ENCODE measurements around the gene CEP72. TPM values are rescaled to one million over a fixed set of nuclear protein-coding genes. Genes with fewer than 3 reads are reported as not detected.

CEP72 gene
- total RNA-seq, 1 donor from 2014 or later = 5.2 TPM

DNA sequence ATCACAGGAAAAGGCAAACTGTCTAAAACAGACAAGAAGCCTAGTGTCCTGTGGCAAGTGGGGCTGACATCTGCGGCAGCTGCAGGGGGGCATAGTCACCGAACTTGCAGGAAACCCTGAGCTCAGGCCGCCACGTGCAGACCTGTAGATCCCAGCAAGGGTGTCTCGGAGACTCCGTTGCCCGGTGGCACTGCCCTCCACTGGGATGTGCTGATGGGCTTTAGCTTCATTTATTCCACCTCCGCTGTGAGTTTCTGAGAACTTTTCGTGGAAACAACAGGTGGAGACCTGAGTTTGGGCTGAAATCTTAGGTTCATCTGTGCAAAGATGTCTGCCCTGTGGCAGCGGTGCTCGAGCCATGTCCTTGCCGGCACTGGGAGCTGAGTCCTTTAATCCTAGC, 22.1 kb downstream of the CEP72 start:
- H3K4me3 ChIP-seq (ENCODE audit: low read length in 3 of 3) = no peak overlapping the region
- H3K27ac ChIP-seq (ENCODE audit: low read depth, low read length) = no peak overlapping the region
- peaks cover 15 to 21% (median 18%) of the 10 kb centered on the region in 3 donors for H3K36me3 ChIP-seq (ENCODE audit: control insufficient read depth in 3 of 3, insufficient read depth in 3 of 3, low read length in 3 of 3)
- H3K4me1 ChIP-seq (ENCODE audit: control insufficient read depth in 3 of 3, insufficient read depth in 3 of 3, low read length in 3 of 3) = no peaks in the 10 kb centered on the region
- no peaks in the 10 kb centered on the region for H3K27me3 ChIP-seq (ENCODE audit: control insufficient read depth in 3 of 3, insufficient read depth in 3 of 3, low read length in 3 of 3)
- H3K9ac ChIP-seq (ENCODE audit: low read depth in 1 of 3, low read length in 3 of 3) = no peak overlapping the region
- H3K9me3 ChIP-seq (ENCODE audit: control insufficient read depth in 3 of 3, low read length in 3 of 3) = no peaks in the 10 kb centered on the region

DNA sequence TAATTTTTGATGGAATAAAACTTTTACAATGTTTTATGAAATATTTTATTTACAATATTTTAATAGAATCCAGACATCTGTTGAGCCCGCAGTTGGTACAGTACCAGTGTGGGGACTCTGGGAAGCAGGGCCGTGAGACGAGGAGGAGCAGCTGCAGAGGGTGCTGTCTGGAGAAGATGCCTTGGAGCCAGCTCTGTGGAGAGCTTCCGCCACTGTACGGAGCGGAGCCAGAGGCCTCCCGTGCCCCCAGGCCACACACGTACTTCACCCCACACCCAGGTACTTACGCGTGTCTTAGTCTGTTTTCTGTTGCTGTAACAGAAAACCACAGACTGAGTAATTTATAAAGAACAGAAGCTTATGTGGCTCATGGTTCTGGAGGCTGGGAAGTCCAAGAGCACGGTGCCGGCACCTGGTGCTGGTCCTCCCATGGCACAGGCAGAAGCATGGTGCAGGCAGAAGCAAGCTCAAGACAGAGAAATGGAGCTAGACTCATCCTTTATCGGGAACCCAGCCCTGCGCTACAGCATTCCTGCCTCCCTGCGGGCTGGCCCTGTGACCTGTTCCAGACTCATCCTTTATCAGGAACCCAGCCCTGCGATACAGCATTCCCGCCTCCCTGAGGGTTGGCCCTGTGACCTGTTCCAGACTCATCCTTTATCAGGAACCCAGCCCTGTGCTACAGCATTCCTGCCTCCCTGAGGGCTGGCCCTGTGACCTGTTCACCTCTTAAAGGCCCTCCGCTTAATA, 23.3 kb downstream of the CEP72 start:
- Histone ChIP-seq H3K27me3 (ENCODE audit: control insufficient read depth in 3 of 3, insufficient read depth in 3 of 3, low read length in 3 of 3) (no peaks in the 10 kb centered on the region), H3K4me1 (ENCODE audit: control insufficient read depth in 3 of 3, insufficient read depth in 3 of 3, low read length in 3 of 3) (no peaks in the 10 kb centered on the region), H3K9me3 (ENCODE audit: control insufficient read depth in 3 of 3, low read length in 3 of 3) (no peaks in the 10 kb centered on the region), H3K27ac (ENCODE audit: low read depth, low read length) (no peak overlapping the region), H3K36me3 (ENCODE audit: control insufficient read depth in 3 of 3, insufficient read depth in 3 of 3, low read length in 3 of 3) (peaks cover 17 to 24% (median 24%) of the 10 kb centered on the region in 3 donors), H3K4me3 (ENCODE audit: low read length in 3 of 3) (no peak overlapping the region), H3K9ac (ENCODE audit: low read depth in 1 of 3, low read length in 3 of 3) (no peak overlapping the region)

DNA sequence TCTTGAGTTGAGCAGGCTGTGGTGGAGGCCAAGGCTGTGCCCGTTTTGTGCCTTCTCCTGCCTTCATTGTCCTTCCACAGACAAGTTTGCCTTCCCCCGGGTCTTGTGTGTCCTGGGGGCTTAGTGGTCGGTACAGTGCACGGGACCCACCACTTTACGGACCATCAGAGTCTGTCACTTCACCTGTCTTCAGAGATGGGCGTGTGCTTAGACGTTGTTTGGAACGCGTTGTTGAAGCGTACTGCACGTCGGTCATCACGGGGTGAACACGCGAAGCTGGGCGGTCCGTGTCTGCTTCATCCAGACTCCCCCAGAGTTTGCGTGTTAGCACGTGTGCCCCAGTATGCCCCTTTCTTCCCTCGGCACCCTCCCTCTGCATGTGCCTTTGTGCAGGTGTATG, 24.8 kb downstream of the CEP72 start:
- H3K36me3 ChIP-seq (ENCODE audit: control insufficient read depth in 3 of 3, insufficient read depth in 3 of 3, low read length in 3 of 3) = peaks cover 24 to 26% (median 24%) of the 10 kb centered on the region in 3 donors
- no peaks in the 10 kb centered on the region for H3K4me1 ChIP-seq (ENCODE audit: control insufficient read depth in 3 of 3, insufficient read depth in 3 of 3, low read length in 3 of 3)
- H3K27ac ChIP-seq (ENCODE audit: low read depth, low read length) = no peak overlapping the region
- no peak overlapping the region for H3K4me3 ChIP-seq (ENCODE audit: low read length in 3 of 3)
- no peaks in the 10 kb centered on the region for H3K9me3 ChIP-seq (ENCODE audit: control insufficient read depth in 3 of 3, low read length in 3 of 3)
- no peak overlapping the region for H3K9ac ChIP-seq (ENCODE audit: low read depth in 1 of 3, low read length in 3 of 3)
- no peaks in the 10 kb centered on the region for H3K27me3 ChIP-seq (ENCODE audit: control insufficient read depth in 3 of 3, insufficient read depth in 3 of 3, low read length in 3 of 3)

DNA sequence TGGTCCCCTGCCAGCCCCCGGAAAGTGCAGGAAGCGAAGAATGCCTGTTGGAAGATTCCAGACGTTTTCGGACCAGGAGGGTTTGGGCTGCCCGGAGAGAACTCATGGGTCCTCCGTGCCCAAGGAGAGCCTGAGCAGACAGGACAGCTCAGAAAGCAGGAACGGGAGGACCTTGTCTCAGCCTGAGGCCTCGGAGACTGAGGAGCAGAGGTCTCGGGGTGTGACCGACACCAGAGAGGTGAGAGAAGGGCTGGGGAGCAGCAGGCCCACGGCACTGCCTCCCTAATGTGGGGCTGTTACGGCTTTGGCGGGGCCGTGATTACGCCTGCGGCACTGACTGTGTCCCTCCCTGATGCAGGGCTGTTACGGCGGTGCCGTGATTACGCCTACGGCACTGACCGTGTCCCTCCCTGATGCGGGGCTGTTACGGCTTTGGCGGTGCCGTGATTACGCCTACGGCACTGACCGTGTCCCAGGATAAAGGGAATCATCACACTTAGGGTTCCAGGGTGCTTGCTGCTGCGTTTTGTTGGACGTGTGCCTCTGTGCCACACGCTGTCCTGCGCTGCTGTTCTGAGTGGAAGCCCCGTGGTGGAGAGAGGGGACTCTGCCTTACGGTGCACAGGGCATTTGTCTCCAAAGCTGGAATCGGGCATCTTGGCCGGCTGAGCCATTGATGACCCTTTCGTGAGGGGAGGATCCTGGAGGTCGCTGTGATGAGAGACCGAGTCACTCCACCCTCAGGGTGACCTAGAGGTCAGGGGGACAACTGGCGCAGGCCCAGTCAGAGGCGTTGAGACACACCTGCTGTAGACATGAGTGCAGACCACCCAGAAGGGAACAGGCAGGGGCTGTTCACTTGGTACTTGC, 25.7 kb downstream of the CEP72 start:
- Histone ChIP-seq H3K4me3 (ENCODE audit: low read length in 3 of 3) (no peak overlapping the region), H3K4me1 (ENCODE audit: control insufficient read depth in 3 of 3, insufficient read depth in 3 of 3, low read length in 3 of 3) (no peaks in the 10 kb centered on the region), H3K27me3 (ENCODE audit: control insufficient read depth in 3 of 3, insufficient read depth in 3 of 3, low read length in 3 of 3) (no peaks in the 10 kb centered on the region), H3K36me3 (ENCODE audit: control insufficient read depth in 3 of 3, insufficient read depth in 3 of 3, low read length in 3 of 3) (peaks cover 24 to 26% (median 24%) of the 10 kb centered on the region in 3 donors), H3K27ac (ENCODE audit: low read depth, low read length) (no peak overlapping the region), H3K9ac (ENCODE audit: low read depth in 1 of 3, low read length in 3 of 3) (no peak overlapping the region), H3K9me3 (ENCODE audit: control insufficient read depth in 3 of 3, low read length in 3 of 3) (no peaks in the 10 kb centered on the region)

DNA sequence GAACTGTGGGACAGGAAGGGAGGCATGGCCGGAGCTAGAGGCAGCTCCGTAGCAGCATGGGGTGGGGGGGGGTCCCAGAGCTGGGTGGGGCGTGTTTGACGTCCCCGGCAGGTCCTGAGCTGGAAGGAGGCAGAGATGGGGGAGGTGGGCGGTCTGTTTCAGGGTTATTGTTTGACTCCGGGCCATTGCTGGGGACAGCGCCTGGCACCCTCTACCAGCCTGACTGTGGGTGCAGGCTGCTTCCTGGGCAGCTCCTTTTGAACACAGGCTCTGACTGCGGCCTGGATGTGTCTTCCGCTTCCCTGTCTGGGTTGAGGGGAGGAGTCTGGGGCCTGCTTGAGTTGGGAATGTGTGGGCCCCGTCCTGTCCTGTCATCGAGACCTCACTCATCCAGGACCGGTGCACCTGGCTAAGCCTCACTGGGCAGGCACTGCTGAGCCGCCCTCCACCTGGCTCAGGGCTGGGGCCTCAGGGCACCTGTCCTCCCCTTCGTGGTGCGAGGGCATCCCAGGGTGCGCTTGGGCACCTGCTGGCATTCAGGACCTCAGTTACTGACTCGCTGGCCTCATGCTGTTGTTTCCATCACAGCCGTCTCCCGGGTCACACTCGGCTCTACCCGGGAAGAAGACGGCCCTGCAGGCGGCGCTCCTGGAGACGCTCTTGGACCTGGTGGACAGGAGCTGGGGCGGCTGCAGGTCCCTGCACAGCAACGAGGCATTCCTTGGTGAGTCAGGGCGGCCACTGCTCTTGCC, 26.5 kb downstream of the CEP72 start:
- H3K27me3 ChIP-seq (ENCODE audit: control insufficient read depth in 3 of 3, insufficient read depth in 3 of 3, low read length in 3 of 3) = no peaks in the 10 kb centered on the region
- no peaks in the 10 kb centered on the region for H3K9me3 ChIP-seq (ENCODE audit: control insufficient read depth in 3 of 3, low read length in 3 of 3)
- no peak overlapping the region for H3K27ac ChIP-seq (ENCODE audit: low read depth, low read length)
- H3K36me3 ChIP-seq (ENCODE audit: control insufficient read depth in 3 of 3, insufficient read depth in 3 of 3, low read length in 3 of 3) = peaks cover 24 to 26% (median 24%) of the 10 kb centered on the region in 3 donors
- H3K4me3 ChIP-seq (ENCODE audit: low read length in 3 of 3) = no peak overlapping the region
- H3K4me1 ChIP-seq (ENCODE audit: control insufficient read depth in 3 of 3, insufficient read depth in 3 of 3, low read length in 3 of 3) = no peaks in the 10 kb centered on the region
- no peak overlapping the region for H3K9ac ChIP-seq (ENCODE audit: low read depth in 1 of 3, low read length in 3 of 3)

DNA sequence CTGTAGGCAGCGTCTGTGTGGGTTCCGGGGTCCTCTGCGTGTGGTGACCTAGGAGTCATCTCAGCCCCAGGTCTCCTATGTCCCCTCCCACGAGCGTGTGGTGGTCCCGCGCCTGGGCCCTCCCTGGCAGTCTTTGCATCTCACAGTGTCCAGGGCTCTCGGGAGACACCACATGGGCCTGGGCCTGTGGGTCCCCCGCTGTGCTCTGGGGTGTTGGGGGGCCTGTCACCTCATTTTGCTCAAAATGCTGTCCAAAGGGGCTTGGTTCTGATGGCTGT, 27.1 kb downstream of the CEP72 start:
- no peaks in the 10 kb centered on the region for H3K9me3 ChIP-seq (ENCODE audit: control insufficient read depth in 3 of 3, low read length in 3 of 3)
- H3K9ac ChIP-seq (ENCODE audit: low read depth in 1 of 3, low read length in 3 of 3) = no peak overlapping the region
- H3K36me3 ChIP-seq (ENCODE audit: control insufficient read depth in 3 of 3, insufficient read depth in 3 of 3, low read length in 3 of 3) = peaks cover 24 to 26% (median 24%) of the 10 kb centered on the region in 3 donors
- no peaks in the 10 kb centered on the region for H3K27me3 ChIP-seq (ENCODE audit: control insufficient read depth in 3 of 3, insufficient read depth in 3 of 3, low read length in 3 of 3)
- H3K4me3 ChIP-seq (ENCODE audit: low read length in 3 of 3) = no peak overlapping the region
- H3K4me1 ChIP-seq (ENCODE audit: control insufficient read depth in 3 of 3, insufficient read depth in 3 of 3, low read length in 3 of 3) = no peaks in the 10 kb centered on the region
- no peak overlapping the region for H3K27ac ChIP-seq (ENCODE audit: low read depth, low read length)

DNA sequence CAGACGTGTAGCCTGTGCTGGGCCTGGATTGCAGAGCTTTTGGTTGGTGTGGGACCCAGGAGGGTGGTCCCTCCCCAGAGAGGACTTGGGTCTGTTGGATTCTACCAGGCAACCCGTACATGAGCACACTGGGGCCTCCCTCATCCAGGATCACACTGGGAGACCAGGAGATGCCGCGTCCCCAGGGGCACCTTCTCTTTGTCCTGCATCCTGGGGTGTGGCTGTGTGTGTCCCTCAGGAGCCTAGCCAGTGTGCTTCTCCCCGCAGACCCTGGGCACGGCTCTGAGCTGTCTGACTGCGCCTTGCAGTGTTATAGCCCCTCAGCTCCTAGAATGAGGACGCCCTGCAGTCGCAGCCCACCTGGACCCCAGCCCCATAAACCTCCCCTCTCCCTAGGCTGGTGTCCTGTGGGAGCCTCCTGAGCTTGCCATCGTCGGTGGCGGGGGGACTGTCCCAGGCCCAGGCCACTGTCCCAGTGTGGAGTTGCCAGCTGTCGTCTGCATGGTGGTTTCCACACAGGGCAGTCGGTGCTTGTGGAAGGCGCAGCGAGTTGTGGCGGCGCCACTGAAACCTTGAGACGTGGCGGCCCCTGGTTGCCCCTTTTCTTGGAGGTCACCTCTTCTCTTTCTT, 27.6 kb downstream of the CEP72 start:
- Histone ChIP-seq H3K27ac (ENCODE audit: low read depth, low read length) (no peak overlapping the region), H3K36me3 (ENCODE audit: control insufficient read depth in 3 of 3, insufficient read depth in 3 of 3, low read length in 3 of 3) (peaks cover 20 to 24% (median 22%) of the 10 kb centered on the region in 3 donors), H3K9ac (ENCODE audit: low read depth in 1 of 3, low read length in 3 of 3) (no peak overlapping the region), H3K27me3 (ENCODE audit: control insufficient read depth in 3 of 3, insufficient read depth in 3 of 3, low read length in 3 of 3) (no peaks in the 10 kb centered on the region), H3K4me1 (ENCODE audit: control insufficient read depth in 3 of 3, insufficient read depth in 3 of 3, low read length in 3 of 3) (no peaks in the 10 kb centered on the region), H3K4me3 (ENCODE audit: low read length in 3 of 3) (no peak overlapping the region), H3K9me3 (ENCODE audit: control insufficient read depth in 3 of 3, low read length in 3 of 3) (no peaks in the 10 kb centered on the region)

DNA sequence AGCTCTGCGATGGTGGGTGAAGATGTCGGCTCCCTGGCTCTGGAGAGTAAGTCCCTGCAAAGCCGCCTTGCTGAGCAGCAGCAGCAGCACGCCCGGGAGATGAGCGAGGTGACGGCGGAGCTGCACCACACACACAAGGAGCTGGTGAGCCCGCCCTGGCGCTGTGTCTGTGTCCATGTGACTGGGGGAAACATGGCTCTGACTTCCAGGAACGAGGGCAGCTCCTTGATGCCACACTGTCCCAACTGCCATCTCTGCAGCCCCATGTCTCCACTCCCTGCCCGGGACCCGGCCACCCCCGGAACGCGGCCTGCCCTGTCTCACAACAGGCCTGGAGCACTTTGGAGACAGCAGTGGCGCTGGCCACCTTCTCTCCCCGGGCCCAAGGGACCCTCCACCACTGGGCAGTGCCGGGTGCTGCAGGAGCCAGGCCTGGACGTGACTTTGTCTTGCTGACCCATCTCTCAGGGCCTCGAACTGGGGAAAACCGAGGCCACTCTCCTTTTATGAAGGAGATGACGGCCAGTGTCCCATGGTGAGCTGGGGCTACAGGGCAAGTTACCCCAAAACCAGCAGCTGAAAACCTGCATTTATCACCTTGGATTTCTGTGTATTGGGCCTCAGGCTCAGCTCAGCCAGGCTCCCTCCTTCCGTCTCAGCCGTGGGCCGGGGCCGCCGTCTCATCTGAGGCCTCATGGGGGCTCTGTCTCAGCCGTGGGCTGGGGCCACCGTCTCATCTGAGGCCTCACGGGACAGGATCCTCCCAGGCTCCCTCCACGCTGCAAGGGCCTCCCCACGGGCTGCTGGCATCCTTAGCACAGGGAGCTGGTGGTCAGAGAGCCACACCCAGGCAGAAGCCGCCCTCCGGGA, 28.6 kb downstream of the CEP72 start:
- H3K27me3 ChIP-seq (ENCODE audit: control insufficient read depth in 3 of 3, insufficient read depth in 3 of 3, low read length in 3 of 3) = no peaks in the 10 kb centered on the region
- H3K4me1 ChIP-seq (ENCODE audit: control insufficient read depth in 3 of 3, insufficient read depth in 3 of 3, low read length in 3 of 3) = no peaks in the 10 kb centered on the region
- no peaks in the 10 kb centered on the region for H3K9me3 ChIP-seq (ENCODE audit: control insufficient read depth in 3 of 3, low read length in 3 of 3)
- no peak overlapping the region for H3K4me3 ChIP-seq (ENCODE audit: low read length in 3 of 3)
- H3K27ac ChIP-seq (ENCODE audit: low read depth, low read length) = no peak overlapping the region
- no peak overlapping the region for H3K9ac ChIP-seq (ENCODE audit: low read depth in 1 of 3, low read length in 3 of 3)
- peaks cover 12 to 19% (median 18%) of the 10 kb centered on the region in 3 donors for H3K36me3 ChIP-seq (ENCODE audit: control insufficient read depth in 3 of 3, insufficient read depth in 3 of 3, low read length in 3 of 3)

DNA sequence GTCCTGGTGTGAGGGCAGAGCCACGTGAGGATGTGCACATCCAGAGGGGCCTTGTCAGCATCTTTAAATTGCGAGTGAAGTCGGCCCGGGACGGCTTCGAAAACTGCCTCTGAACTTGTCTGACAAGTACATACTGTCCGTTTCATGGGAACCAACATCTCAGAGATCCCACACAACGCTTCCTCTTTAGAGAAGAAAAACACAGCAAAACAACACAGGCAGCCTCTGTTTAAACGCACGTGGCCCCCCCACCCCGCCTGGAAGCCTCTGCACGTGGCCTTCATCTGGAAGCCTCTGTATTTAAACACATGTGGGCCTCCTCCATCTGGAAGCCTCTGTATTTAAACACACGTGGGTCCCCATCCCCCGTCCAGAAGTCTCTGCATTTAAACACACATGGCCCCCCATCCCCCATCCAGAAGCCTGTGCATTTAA, 29.2 kb downstream of the CEP72 start:
- peaks cover 8 to 19% (median 16%) of the 10 kb centered on the region in 3 donors for H3K36me3 ChIP-seq (ENCODE audit: control insufficient read depth in 3 of 3, insufficient read depth in 3 of 3, low read length in 3 of 3)
- H3K27ac ChIP-seq (ENCODE audit: low read depth, low read length) = no peak overlapping the region
- H3K9ac ChIP-seq (ENCODE audit: low read depth in 1 of 3, low read length in 3 of 3) = no peak overlapping the region
- H3K27me3 ChIP-seq (ENCODE audit: control insufficient read depth in 3 of 3, insufficient read depth in 3 of 3, low read length in 3 of 3) = no peaks in the 10 kb centered on the region
- H3K4me3 ChIP-seq (ENCODE audit: low read length in 3 of 3) = no peak overlapping the region
- H3K9me3 ChIP-seq (ENCODE audit: control insufficient read depth in 3 of 3, low read length in 3 of 3) = no peaks in the 10 kb centered on the region
- no peaks in the 10 kb centered on the region for H3K4me1 ChIP-seq (ENCODE audit: control insufficient read depth in 3 of 3, insufficient read depth in 3 of 3, low read length in 3 of 3)
